ENCODE data around the gene ACOT7.

DNA sequence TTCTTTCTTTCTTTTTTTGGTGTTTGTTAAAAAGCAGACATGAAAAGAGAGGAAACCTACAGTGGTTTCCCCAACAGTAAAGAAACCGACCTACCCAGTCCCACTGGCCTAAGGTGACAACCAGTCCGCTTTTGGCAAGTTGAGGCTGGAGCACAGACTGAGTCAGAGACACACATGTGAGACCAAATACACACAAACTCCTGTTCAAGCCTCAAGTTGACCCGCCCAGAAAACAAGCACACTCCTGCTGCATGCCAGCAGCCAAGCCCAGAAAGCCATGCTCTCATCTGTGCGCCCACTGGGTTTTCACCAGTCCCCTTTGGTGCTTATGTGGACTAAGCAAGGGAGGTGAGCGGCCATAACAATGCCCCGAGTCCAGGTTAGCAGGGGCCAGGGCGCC is 68.1 kb downstream of the ACOT7 start:
- no peak for TF ChIP-seq POLR2AphosphoS5 (IDR thresholded peaks at IDR 0.05)
- no peak for TF ChIP-seq EP300 (IDR thresholded peaks at IDR 0.05; ENCODE audit: low read depth)
- TF ChIP-seq, protein P1, sequence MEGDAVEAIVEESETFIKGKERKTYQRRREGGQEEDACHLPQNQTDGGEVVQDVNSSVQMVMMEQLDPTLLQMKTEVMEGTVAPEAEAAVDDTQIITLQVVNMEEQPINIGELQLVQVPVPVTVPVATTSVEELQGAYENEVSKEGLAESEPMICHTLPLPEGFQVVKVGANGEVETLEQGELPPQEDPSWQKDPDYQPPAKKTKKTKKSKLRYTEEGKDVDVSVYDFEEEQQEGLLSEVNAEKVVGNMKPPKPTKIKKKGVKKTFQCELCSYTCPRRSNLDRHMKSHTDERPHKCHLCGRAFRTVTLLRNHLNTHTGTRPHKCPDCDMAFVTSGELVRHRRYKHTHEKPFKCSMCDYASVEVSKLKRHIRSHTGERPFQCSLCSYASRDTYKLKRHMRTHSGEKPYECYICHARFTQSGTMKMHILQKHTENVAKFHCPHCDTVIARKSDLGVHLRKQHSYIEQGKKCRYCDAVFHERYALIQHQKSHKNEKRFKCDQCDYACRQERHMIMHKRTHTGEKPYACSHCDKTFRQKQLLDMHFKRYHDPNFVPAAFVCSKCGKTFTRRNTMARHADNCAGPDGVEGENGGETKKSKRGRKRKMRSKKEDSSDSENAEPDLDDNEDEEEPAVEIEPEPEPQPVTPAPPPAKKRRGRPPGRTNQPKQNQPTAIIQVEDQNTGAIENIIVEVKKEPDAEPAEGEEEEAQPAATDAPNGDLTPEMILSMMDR (IDR thresholded peaks at IDR 0.05), result no peak
- no peak for TF ChIP-seq POLR2A (IDR thresholded peaks at IDR 0.05)

All from transverse colon (tissue), 4 donors.